GM19397 (cell line): ENCODE data around the gene CHAF1A.

ENCODE experiments used
- ATAC-seq: cut with Tn5 transposase; IDR thresholded peaks from one replicate; pipeline ENCODE4 v1.9.1; 2021; ENCODE audit warnings: mild to moderate bottlenecking, moderate library complexity; ENCODE audit not compliant: unreplicated experiment

The CHAF1A gene

DNA sequence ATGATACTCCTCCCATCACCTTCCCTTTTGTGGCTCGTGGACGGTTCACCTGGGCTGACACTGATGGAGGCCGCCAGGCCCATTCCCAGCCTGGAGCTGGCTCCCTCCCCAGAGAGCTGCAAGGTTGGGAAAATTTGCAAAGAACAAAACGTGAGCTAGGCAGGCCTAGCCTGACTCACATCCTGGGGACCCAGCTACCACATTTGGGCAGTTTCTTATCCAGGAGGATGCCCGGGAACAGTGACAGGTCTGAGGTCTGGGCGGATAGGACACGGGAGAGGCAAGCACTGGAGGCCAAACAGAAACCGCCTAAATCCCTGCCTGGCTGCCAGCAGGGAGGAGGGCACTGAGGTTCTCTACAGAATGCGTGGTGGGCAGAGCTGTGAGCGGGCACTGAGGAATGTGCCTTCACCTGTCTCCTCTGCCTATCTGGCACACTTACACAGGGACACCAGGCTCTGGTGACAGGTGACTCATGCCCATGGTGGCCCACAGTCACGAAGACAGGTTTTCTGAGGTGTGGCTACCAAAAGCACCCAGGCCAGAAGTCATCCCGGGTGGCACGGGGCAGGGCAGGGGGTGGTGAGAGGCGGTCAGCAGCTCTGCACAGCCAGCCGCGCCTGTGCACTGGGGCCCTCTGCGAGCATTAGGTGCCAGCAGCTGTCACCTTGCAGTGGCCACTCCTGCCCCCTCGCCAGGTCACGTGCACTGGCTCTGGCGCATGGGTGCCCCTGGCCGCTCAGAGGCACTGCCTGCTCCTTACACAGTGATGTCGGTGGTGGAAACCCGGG lies 25.3 kb upstream of the CHAF1A start:
- no peak for ATAC-seq

DNA sequence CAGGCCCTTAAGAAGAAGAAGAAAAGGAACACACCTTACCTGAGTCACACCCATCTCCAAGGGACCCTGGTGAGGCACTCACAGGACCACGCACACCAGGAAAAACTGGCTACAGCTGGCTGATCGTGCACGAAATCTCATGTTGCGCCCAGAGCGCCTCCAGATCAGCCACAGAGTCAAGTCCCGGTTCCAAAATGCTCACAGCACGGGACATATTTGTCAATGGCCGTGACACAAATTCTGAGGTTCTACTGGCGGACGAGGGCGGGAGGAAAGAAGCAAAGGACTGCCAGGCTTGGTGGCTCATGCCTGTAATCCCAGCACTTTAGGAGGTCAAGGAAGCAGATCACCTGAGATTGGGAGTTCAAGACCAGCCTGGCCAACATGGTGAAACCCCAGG lies 23.6 kb upstream of the CHAF1A start:
- ATAC-seq, result no peak

DNA sequence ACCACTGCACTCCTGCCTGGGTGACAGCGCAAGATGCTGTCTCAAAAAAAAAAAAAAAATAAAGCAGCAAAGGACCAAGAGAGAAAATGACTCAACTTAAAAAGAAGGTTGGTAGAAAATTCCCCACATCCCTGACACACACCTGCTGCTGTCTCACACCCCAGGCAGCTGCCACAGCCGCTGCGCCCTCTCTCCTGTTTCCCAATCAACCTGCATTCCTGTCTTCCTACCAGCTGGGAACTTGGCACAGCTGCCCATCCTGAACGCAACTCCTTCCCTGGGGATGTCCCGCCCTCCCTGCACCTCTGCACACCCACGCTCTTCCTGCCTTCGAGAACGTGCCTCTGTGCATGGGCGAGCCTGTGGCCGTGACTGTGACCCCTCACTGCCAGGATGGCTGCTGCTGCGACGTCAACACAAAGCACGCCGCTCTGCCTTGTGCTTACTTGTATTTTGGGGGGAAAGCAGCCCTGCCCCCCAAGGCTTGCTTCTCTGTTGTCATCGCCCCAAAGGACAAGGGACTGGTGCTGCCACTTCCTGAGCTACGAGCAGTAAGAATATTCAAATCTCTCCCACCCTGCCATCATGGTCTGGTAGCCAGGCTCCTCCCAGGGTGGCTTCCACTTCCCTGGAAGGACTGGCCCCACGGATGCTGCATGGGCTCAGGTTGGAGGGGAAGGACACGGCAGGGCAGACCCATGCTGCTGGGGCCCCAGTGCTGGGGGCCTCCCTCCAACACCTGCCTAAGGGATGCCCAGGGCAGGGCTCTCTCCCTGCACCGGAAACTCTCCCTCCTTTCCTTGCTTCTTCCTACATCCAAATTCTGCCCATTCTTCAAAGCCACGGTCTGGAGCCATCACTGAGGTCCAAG lies 22.8 kb upstream of the CHAF1A start:
- ATAC-seq, result no peak

DNA sequence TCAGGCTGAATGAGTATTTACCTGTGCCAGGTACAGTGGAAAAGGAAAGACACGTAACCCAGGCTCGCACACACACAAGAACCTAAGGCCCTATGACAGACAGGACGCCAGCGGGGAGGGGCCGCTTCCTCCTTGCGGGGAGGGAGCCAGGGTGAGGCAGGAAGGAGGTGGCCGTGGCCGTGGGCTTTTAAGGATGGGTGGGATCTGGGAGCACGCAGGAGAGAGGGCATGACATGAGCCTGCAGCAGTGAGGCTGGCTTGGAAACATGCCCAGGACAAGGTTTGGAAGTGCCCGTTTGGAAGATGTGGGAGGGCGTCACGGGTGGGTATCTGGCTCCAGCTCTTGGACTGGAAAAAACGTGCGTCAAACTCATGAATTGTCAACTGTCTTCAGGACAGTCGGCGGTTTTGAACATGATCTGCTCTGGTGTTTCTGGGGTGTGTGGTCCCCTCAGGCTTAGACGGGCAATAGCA lies 22.1 kb upstream of the CHAF1A start:
- no peak for ATAC-seq

DNA sequence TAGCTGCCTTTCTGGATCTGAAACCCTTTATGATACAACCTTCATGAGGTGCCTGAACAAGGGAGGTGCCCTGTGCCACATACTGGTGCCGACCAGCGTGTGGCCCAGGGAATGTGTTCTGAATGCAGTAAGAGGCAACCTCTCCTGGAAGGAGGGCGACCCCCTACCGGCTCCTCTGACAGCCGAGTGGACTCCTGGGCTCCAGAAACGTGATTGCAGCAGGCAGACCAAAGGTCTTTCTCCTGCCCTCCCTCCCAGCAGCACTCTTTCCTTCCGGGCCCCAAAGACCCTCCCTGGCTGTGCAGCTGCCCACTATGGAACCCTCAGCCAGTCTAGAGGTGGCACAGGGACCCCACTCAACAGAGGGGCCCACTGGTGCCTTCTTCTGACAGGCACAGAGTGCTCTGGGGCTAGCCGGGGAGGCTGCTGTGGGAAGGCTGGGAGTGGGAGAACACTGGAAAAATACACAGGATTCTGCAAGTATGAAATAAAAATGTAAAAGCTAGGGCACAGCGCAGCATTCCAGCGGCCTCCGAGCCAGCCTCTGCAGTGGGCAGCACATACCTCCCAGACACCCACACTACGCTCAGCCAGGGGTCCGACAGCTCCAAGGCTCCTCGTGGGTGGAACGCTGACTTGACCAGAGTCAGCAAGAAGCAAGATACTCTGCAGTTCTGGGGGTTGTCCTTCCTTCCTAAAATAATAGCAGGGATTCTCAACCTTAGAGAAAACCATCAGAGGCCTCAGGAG lies 17.0 kb upstream of the CHAF1A start:
- no peak for ATAC-seq

DNA sequence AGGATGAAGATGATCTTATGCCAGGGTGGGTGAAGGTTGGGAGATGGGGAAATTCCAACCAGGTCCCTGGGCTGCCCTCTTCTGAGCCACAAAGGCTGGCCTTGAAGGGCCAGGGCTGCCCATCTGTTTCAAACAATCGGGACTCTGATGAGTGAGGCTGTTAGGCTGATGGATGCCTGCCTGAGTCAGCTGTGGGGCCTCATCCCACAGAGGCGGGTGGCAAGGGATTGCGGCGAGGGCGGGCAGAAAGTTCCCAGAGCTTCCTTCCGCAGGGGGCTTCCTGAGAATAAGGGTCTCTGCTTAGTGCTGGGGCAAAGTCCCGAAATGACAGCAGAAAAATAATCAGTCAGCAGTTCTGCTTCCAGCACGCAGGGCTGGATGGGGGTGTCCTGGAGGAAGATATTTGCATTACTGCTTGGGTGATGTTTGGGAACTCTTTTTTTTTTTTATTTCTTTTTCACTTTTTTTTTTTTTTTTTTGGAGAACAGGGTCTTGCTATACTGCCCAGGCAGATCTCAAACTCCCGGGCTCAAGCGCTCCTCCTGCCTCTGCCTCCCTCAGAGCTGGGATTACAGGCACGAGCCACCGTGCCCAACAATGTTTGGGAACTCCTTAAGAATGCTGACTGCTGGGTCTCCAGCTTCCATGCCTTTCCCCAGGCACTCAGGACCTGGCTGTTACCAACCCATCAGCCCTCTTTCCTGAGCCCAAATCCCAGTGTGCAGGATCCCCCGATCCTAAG lies 16.2 kb upstream of the CHAF1A start:
- ATAC-seq, result no peak

DNA sequence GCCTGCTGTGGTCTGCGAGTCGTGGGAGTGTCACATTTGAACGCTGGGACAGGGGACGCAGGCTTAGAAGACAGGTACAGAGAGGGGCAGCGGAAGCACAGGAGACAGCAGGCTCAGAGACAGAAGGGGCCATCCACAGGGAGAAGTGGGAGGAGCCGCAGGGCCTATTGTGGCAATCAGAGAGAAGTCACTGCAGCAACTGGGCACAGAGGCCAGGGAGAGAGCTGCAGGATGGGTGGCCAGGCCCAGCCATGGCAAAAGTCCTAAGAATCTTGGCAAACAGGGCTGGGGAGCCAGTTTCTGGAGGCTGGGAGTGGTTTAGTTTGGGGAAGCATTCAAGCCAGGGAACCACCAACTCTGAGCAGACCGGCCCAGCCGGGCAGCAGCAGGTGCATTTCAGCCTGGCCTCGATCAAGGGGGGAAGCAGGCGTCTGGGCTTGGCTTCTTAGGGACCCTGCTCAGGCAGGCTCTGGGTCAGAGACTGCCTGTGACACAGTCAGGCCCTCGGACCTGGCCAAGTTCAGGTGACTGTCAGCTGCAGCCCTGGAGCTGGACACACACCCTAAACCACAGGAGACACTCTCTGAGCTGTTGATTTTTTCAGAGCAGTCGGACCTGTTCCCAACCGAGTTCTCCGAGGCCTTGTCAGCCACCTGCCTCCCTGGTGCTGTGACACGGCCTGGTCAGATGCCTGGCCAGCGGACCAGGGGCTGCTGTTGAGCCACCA lies 13.9 kb upstream of the CHAF1A start:
- ATAC-seq, result no peak

DNA sequence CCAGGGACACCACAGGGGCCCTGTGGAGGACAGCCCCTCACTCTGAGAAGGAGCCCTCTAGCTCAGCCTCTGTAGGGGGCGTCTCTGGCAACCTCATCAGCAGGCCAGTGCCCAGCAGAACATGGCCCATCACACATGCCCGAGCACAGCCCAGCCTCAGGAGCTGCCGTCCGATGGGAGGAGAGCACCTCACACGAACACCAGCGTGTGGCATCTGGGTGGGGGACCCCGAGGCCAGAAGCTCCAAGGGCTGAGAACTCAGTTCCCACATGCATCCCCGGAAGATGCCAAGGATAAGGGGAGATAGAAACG lies 13.4 kb upstream of the CHAF1A start:
- no peak for ATAC-seq

DNA sequence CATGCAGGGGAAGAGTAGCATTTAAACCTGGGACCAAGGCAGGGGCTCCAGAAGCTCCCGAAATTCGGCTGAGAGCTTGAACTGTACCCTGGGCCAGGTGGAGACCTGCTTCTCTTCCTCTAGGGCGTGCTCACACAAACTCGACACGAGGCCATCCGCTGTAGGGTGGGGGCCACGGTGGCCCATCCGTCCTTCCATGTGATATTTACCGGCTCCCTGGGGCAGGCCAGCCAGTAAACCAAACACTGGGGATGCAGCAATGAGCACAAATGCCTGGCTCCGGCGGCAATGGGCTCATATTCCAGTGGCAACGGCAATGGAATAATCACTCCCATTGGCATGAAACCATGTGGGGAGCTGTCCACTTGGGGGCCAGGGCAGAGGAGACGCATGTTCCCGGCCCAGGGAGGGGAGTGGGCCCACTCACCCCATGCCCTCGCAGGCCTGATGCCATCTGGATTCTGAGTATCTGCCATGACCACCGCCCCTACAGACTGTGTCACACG lies 12.9 kb upstream of the CHAF1A start:
- ATAC-seq, result no peak

DNA sequence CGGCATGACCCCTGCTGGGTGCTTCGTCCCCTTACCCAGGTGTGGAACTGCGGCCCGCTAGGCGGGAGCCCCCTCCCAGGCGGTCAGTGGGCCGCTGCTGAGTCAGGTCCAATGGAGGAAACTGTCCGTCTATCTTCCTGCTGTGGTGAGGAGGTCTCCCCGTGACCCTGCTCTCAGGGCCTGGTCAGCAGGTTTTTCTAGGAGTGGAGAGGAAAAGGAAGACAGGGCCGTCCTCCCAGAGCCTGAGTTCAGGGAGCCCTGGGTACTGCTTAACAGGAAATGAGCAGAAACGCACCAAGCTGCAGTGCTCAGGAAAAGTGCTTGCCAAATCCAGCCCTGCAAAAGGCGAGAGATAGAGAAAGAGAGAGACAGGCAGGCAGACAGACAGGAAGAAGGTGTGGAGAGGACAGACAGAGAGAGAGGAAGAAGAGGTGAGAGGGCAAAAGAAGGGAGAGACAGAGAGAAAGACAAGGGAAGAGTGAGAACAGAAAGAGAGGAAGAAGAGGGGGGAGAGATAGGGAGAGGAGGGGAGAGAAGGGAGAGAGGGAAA lies 12.3 kb upstream of the CHAF1A start:
- ATAC-seq, result no peak

DNA sequence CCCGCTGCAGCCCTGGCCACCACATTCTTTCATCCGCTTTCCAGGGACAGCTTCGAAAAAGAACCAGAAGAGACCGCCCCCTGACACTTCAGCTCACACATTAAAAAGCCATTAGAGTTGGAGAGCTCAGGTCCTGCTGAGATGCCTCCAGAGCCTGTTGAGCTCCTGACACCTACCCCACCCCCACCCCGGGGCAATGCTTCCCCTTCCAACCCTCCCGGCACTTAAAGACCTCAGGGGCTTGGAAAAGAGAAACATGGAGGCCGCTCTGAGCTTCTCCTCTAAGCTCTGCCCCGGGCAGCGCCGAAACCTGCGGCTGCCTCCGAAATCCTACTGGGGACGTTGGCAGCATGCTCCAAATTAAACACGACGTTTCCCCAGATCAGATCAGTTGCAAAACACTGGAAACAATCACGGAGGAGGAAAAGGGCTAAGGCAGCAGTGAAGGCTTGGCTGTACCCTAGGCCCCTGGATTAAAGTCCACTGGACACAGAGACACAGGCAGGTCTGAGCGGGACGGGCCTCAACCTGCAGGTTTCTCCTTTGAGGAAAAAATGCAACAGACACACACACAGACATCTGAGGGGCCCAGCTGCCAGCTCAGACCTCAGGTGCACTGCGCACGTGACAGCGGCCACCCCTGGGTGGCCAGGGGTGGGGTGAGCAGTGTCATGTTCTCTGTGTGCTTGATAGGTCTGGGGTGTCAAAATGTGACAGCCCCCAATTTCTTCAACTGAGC lies 11.7 kb upstream of the CHAF1A start:
- no peak for ATAC-seq

DNA sequence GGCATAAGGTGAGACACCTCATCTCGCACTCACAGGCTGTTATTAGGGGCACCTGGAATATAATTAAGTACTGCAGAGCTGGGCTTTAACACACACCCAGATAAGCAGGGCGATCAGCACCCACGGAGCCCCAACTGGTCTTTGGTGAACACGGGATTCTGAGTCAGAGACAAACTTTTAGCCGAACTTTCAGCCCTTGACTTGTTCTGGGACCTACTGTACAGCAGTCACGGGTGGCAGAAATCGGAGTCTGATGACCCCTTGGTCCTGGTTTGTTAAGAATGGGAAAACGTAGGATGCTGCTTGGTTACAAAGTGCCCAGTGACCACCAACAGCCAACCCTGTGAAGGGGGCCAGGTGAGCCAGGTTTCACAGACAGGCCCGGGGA lies 11.1 kb upstream of the CHAF1A start:
- no peak for ATAC-seq

DNA sequence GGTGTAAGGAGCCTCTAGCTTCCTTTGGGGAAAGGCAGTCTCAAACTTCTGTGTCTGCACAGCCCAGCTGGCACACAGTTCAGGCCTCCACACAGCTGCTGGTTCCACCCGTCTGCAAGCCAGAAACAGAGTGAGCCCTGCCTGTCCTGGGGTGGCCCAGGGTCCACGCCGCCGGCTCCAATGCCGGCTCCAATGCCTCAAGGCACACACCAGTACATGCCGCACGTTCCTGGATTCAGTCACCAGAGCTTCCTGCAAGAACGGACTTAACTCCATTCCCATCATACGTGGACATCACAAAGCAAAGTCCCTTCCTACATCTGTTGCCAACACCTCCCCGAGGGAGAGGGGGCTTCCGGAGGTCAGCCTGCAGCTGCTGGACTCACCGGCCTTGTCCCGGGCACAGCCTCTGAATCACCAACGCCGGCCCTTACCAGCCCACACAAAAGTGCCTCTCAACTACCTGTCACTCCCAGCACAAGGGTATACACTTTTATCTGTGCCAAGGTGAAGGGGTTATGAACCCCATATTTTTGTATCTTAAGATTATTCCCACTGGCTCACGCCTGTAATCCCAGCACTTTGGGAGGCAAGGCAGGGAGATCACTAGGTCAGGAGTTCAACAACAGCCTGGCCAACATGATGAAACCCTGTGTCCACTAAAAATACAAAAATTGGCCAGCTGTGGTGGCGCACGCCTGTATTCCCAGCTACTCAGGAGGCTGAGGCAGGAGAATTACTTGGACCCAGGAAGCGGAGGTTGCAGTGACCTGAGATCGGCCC lies 10.5 kb upstream of the CHAF1A start:
- ATAC-seq, result no peak

DNA sequence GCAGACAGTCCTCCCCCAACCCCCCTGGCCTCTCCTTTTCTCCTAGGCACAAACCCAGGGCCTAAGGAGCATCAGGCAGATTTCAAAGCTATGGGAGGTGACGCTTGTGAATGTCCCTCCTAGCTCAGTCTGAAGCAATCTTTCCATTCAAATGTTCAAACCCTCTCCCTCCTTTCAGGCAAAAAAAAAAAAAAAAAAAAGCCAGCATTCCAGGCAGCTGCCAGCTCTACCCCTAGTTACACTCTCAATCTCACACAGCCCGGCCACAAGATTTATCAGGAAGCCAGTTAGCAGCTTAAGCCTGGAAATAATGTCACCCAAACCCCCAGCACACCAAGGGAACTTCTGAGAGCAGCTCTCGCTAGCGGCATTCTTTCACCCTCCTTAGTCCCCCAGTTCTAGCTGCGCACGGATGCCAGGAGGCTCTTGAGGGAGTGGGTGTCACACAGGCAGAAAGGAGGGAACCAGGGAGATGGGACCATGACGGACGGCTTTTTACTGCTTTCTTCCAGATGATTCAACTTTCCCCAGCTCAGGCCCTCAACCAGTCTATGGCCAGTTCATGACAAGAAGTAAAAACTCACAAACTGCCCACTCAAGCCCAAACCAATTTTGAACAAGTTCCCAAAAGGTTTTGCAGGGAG lies 8.4 kb upstream of the CHAF1A start:
- ATAC-seq, result no peak

DNA sequence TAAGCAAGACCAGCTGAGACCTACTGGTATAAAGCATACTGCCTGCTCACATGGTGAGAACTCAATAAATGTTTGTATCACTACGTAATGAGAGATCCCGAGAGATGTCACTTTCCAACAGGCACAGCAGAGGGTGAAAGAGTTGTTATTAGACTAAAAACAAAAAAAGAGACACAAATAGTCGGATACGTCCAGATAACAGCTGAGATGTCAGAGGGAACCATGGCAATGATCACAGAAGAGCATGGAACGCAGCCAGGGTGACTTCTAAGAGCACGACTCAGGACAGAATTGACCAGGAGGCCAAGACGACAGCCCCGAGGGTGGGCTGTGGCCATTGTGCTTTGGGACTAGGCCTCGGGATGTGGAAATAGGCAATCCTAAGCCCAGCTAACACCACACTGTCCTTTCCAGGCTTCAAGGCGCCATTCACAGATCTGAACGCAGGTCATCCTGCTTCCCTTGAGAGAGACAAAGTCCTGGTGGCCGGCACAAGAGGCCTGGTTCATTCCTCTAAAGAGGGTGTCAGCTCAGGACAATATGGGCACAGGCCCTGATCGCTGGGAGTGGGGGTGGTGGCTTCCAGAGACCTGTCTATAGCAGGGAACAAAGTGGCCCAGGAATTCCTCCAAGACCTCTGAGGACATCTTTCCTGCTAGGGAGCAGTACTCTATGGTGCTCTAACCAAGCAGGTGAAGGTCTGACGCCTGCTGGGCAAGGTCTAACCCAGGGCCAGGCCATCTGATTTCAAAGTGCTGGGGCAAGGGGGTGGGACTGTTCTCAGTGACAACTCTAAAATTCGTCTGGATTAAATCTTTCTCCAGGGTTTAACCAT lies 5.3 kb upstream of the CHAF1A start:
- ATAC-seq, result no peak

DNA sequence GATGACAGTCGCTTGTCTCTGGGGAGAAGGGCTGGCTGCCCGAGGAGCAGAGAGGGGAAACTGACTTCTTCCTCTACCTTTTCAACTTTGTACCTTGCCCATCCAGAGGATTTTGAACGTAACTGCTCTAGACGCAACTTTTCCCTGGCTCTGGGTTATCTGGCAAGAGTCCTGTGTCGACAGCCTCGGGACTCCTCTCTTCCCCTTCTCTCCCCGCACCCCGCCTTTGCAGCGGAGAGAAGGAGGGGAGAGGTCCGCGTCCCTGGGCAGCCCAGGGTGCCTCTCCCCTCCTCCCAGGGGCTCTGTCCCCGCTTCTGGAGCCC lies 2.7 kb upstream of the CHAF1A start:
- no peak for ATAC-seq
